Fibroblast of lung (primary cell): ENCODE results near the gene SETBP1.

Experiments used
- EZH2 ChIP-seq: IDR thresholded peaks from 2 replicates; pipeline ENCODE4 v1.5.1; 2012; ENCODE audit warnings: low read length, control low read depth, mild to moderate bottlenecking; ENCODE audit errors: missing control alignments
- TF ChIP-seq, protein P1 (sequence below), 2 donors: IDR thresholded peaks in 1 of 2; conservative IDR thresholded peaks in 1 of 2; 1 replicate in 1 of 2; 2 replicates in 1 of 2; pipeline ENCODE4 v1.5.1; 2011 to 2012; ENCODE audit warnings: low read length in 2 of 2, control low read depth in 1 of 2, inconsistent platforms in 1 of 2, low read depth in 1 of 2, mild to moderate bottlenecking in 1 of 2

DNA sequence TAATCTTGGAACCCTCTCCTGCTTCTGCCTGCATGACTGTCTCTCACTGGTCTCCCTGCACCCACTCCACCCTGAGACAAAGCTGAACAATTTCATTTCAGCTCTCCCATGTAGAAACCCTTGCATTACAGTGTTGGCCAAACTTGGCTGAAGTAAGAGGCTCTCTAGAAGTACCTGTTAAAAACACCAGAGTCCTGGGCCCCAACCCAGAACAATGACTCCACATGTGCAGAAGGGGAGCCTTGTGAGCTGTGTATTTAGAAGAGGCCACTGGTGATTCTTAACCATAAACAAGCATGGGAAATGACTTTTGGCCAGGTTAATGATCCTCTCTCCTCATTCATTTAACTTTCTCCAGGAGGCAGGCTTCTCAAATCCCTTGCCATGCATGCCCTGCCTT lies 254.8 kb downstream of the SETBP1 start:
- TF ChIP-seq, protein P1, sequence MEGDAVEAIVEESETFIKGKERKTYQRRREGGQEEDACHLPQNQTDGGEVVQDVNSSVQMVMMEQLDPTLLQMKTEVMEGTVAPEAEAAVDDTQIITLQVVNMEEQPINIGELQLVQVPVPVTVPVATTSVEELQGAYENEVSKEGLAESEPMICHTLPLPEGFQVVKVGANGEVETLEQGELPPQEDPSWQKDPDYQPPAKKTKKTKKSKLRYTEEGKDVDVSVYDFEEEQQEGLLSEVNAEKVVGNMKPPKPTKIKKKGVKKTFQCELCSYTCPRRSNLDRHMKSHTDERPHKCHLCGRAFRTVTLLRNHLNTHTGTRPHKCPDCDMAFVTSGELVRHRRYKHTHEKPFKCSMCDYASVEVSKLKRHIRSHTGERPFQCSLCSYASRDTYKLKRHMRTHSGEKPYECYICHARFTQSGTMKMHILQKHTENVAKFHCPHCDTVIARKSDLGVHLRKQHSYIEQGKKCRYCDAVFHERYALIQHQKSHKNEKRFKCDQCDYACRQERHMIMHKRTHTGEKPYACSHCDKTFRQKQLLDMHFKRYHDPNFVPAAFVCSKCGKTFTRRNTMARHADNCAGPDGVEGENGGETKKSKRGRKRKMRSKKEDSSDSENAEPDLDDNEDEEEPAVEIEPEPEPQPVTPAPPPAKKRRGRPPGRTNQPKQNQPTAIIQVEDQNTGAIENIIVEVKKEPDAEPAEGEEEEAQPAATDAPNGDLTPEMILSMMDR (conservative IDR thresholded peaks at IDR 0.05 in 1 of 2, IDR thresholded peaks at IDR 0.05 in 1 of 2; ENCODE audit: low read depth in 1 of 2, low read length in 2 of 2), result no peak
- no peak for TF ChIP-seq EZH2
